Testis (tissue), 3 donors: ENCODE data around the gene QSOX2. TPM values are rescaled to one million over a fixed set of nuclear protein-coding genes. Genes with fewer than 3 reads are reported as not detected.

Experiments
- DNase-seq: peaks from one replicate; pipeline ENCODE4 v3.0.0-alpha.2; 2019
- H3K27ac ChIP-seq, 2 donors: fragments of 200-600 bp; sonication (generic); one replicate each; pipeline ENCODE4 v1.5.1; 2019
- H3K27me3 ChIP-seq: fragments of 200-600 bp; sonication (generic); one replicate; pipeline ENCODE4 v1.5.1; 2019
- H3K36me3 ChIP-seq: fragments of 200-600 bp; sonication (generic); one replicate; pipeline ENCODE4 v1.5.1; 2017; ENCODE audit warnings: low read depth; ENCODE audit errors: missing control alignments
- H3K4me1 ChIP-seq: fragments of 200-600 bp; sonication (generic); one replicate; pipeline ENCODE4 v1.5.1; 2019
- H3K4me3 ChIP-seq, 2 donors: fragments of 200-600 bp; sonication (generic); one replicate each; pipeline ENCODE4 v1.5.1; 2017 to 2019
- H3K9me3 ChIP-seq: fragments of 200-600 bp; sonication (generic); one replicate; pipeline ENCODE4 v1.5.1; 2017
- POLR2A ChIP-seq: fragments of 450-650 bp; IDR thresholded peaks from one replicate; pipeline ENCODE4 v1.6.1; 2017; ENCODE audit warnings: antibody characterized with exemption, mild to moderate bottlenecking, moderate library complexity
- WGBS, 2 donors: methylation state at CpG; one replicate each; pipeline ENCODE4 v1.1.5; 2018; 5-methylcytosine and 5-hydroxymethylcytosine counted together
- intact Hi-C: fragments of 100-400 bp; cut with DNase I; formaldehyde crosslinking; loops from one replicate; pipeline ENCODE4 v1.15.1; 2023; ENCODE audit warnings: low total_unique reads
- polyA plus RNA-seq: library from polyadenylated mRNA; stranded (reverse); fragments of 350-450 nt; fragmentation: Illumina TruSeq; extraction: RNeasy Lipid Tissue Mini Kit (QIAGEN cat#74804); gene quantifications from one replicate; pipeline ENCODE4 v1.2.3, GENCODE V29; 2014; ENCODE audit warnings: low read depth, low replicate concordance; ENCODE audit not compliant: insufficient read depth
- total RNA-seq, 2 donors: library from RNA; depleted of rRNA; stranded (reverse); fragments of >200 nt; gene quantifications; one replicate each; pipeline ENCODE4 v1.2.3, GENCODE V29; 2016
- TF ChIP-seq, protein P1 (sequence below), 3 experiments: fragments of 450-650 bp in 2 of 3; fragments of 200-600 bp in 1 of 3; sonication (generic) in 1 of 3; IDR thresholded peaks; one replicate each; pipeline ENCODE4 v1.5.1; 2016 to 2019; ENCODE audit warnings: antibody characterized with exemption in 3 of 3, mild to moderate bottlenecking in 2 of 3, moderate library complexity in 1 of 3

Gene QSOX2
- total and polyA plus RNA-seq, 3 donors from 2014 or later: 22.1 to 23.3 (median 22.6) TPM

- DNase-seq: no peak
- Histone ChIP-seq H3K27me3 (no peaks in the 10 kb centered on the region), H3K36me3 (no peaks in the 10 kb centered on the region), H3K4me1 (no peaks in the 10 kb centered on the region), H3K27ac (no peak overlapping the region), H3K9me3 (no peaks in the 10 kb centered on the region), H3K4me3 (no peak overlapping the region)
- WGBS, 2 donors: 91 to 96% methylated on average over 14 to 21 of the region's 21 CpGs
- TF ChIP-seq POLR2A: no peak
- intact Hi-C loops: no loop called here
These were observed 11.0 kb downstream of the QSOX2 start for GRCh38 chr9:136234597-136234996.

DNA sequence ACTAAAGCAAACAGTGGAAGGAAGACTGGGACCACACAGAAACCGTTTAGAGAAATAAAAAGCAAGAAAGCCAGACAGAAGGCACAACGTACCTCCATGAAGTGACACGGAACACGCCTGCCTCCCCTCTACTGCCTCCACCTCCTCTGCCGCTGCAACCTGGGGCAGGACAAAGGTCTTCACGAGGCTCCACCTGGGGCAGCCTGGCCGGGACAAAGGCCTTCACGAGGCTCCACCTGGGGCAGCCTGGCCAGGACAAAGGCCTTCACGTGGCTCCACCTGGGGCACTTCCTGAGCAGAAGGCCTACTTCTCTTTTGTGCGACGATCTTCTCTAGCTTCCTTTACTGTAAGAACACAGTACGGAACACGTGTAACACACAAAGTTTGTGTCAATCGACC, 11.7 kb downstream of the QSOX2 start:
- no peak for DNase-seq
- no peaks in the 10 kb centered on the region for H3K9me3 ChIP-seq
- H3K27me3 ChIP-seq: no peaks in the 10 kb centered on the region
- WGBS, 2 donors: 91 to 93% methylated on average over 14 of the region's 14 CpGs
- no peaks in the 10 kb centered on the region for H3K4me1 ChIP-seq
- no peak overlapping the region for H3K4me3 ChIP-seq
- no peak overlapping the region for H3K27ac ChIP-seq
- TF ChIP-seq, protein P1, sequence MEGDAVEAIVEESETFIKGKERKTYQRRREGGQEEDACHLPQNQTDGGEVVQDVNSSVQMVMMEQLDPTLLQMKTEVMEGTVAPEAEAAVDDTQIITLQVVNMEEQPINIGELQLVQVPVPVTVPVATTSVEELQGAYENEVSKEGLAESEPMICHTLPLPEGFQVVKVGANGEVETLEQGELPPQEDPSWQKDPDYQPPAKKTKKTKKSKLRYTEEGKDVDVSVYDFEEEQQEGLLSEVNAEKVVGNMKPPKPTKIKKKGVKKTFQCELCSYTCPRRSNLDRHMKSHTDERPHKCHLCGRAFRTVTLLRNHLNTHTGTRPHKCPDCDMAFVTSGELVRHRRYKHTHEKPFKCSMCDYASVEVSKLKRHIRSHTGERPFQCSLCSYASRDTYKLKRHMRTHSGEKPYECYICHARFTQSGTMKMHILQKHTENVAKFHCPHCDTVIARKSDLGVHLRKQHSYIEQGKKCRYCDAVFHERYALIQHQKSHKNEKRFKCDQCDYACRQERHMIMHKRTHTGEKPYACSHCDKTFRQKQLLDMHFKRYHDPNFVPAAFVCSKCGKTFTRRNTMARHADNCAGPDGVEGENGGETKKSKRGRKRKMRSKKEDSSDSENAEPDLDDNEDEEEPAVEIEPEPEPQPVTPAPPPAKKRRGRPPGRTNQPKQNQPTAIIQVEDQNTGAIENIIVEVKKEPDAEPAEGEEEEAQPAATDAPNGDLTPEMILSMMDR (IDR thresholded peaks at IDR 0.05): no peak
- no peak for TF ChIP-seq POLR2A
- no peaks in the 10 kb centered on the region for H3K36me3 ChIP-seq
- intact Hi-C loops: no loop called here

GRCh38 chr9:136233411-136233810, 12.2 kb downstream of the QSOX2 start:
- DNase-seq: no peak
- intact Hi-C loops: no loop called here
- TF ChIP-seq, protein P1 (IDR thresholded peaks at IDR 0.05): no peak
- TF ChIP-seq POLR2A: no peak
- no peaks in the 10 kb centered on the region for H3K27me3 ChIP-seq
- H3K9me3 ChIP-seq: no peaks in the 10 kb centered on the region
- H3K27ac ChIP-seq: no peak overlapping the region
- H3K4me1 ChIP-seq: no peaks in the 10 kb centered on the region
- no peaks in the 10 kb centered on the region for H3K36me3 ChIP-seq
- no peak overlapping the region for H3K4me3 ChIP-seq
- WGBS, 2 donors: 86 to 91% methylated on average over 11 to 15 of the region's 15 CpGs

GRCh38 chr9:136232969-136233368, 12.6 kb downstream of the QSOX2 start:
- Histone ChIP-seq H3K9me3 (no peaks in the 10 kb centered on the region), H3K4me3 (no peak overlapping the region), H3K27ac (no peak overlapping the region), H3K4me1 (no peaks in the 10 kb centered on the region), H3K36me3 (no peaks in the 10 kb centered on the region), H3K27me3 (no peaks in the 10 kb centered on the region)
- WGBS, 2 donors: 77 to 88% methylated on average over 10 of the region's 10 CpGs
- TF ChIP-seq, protein P1 (IDR thresholded peaks at IDR 0.05): no peak
- TF ChIP-seq POLR2A: no peak
- DNase-seq: no peak
- intact Hi-C loops: no loop called here

- H3K36me3 ChIP-seq: no peaks in the 10 kb centered on the region
- H3K4me3 ChIP-seq: no peak overlapping the region
- intact Hi-C loops: no loop called here
- H3K4me1 ChIP-seq: no peaks in the 10 kb centered on the region
- H3K27me3 ChIP-seq: no peaks in the 10 kb centered on the region
- H3K27ac ChIP-seq: no peak overlapping the region
- WGBS, 2 donors: 82 to 87% methylated on average over 31 of the region's 31 CpGs
- H3K9me3 ChIP-seq: no peaks in the 10 kb centered on the region
- no peak for DNase-seq
- TF ChIP-seq, protein P1 (IDR thresholded peaks at IDR 0.05): no peak
- no peak for TF ChIP-seq POLR2A
These were observed 13.9 kb downstream of the QSOX2 start for GRCh38 chr9:136231478-136232297.
